MM.1S (cell line): ENCODE results near the gene SUV39H2.

ENCODE experiments used
- EZH2phosphoT487 ChIP-seq: fragments of 300-600 bp; sonication (generic); IDR thresholded peaks from 2 replicates; pipeline ENCODE4 v1.6.1; 2018; ENCODE audit warnings: antibody characterized with exemption, low read length
- TF ChIP-seq, protein P1 (sequence below): fragments of 300-600 bp; sonication (generic); IDR thresholded peaks from 2 replicates; pipeline ENCODE4 v1.5.1; 2016; ENCODE audit warnings: antibody characterized with exemption, low read length, mixed read lengths

DNA sequence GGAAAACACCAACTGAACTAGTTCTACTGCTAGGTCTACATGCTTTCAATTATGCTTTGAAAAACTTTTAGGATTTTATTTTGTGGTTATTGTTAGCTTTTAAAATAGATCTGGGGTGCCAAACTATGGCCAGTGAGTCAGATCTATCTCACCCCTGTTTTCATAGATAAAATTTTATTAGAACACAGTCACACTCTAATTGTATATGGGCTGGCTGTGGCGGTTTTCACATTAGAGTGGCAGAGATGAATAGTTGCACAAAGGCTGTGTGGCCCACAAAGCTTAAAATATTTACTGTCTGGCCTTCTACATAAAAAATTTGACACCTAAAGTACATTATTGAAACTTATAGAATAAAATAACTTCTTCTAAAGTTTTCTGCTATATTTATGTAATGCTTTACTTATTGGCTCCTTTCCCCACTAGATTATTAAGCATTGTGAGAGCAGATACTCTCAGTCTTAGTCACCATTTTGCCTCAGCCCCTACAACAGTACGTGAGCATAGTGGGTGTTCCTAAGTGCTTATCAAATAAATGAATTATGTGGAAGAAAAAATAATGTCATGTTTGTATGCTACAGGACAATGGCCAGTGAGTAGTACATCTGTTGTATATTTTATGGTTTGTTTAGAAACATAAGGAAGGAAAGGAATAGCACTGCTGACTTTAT is 5.4 kb upstream of the SUV39H2 start:
- TF ChIP-seq, protein P1, sequence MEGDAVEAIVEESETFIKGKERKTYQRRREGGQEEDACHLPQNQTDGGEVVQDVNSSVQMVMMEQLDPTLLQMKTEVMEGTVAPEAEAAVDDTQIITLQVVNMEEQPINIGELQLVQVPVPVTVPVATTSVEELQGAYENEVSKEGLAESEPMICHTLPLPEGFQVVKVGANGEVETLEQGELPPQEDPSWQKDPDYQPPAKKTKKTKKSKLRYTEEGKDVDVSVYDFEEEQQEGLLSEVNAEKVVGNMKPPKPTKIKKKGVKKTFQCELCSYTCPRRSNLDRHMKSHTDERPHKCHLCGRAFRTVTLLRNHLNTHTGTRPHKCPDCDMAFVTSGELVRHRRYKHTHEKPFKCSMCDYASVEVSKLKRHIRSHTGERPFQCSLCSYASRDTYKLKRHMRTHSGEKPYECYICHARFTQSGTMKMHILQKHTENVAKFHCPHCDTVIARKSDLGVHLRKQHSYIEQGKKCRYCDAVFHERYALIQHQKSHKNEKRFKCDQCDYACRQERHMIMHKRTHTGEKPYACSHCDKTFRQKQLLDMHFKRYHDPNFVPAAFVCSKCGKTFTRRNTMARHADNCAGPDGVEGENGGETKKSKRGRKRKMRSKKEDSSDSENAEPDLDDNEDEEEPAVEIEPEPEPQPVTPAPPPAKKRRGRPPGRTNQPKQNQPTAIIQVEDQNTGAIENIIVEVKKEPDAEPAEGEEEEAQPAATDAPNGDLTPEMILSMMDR = no peak
- no peak for TF ChIP-seq EZH2phosphoT487
